HCT116 (cell line): ENCODE results near the gene MNX1. TPM values are rescaled to one million over a fixed set of nuclear protein-coding genes. Genes with fewer than 3 reads are reported as not detected.

Source experiments
- ATAC-seq: fragments of 200-7000 bp; cut with Tn5 transposase; 2 replicates; pipeline ENCODE4 v1.9.1; 2020; ENCODE audit warnings: mild to moderate bottlenecking, moderate library complexity
- BruUV-seq: library from RNA; stranded (reverse); fragments of 400-500 nt; replicated peaks from 2 replicates; lab custom pipeline; 2021; lab: Mats Ljungman, UMichigan
- CTCF ChIA-PET: fragments of 300-600 bp; sonication (Branson Sonifier 250); formaldehyde crosslinking; loops from one replicate; lab custom pipeline; 2021; ENCODE audit warnings: antibody characterized with exemption; lab: Charles Lee
- POLR2A ChIA-PET: fragments of 300-600, 350-600 bp; sonication (Branson Sonifier 250); formaldehyde crosslinking; loops from one replicate; lab custom pipeline; 2021; ENCODE audit warnings: antibody characterized with exemption; lab: Charles Lee
- RAD21 ChIA-PET, 2 experiments: fragments of 300-600 bp; sonication (Branson Sonifier 250); formaldehyde crosslinking; loops; one replicate each; lab custom pipeline; 2023; ENCODE audit warnings: low total read pairs in 2 of 2; ENCODE audit not compliant: uncharacterized antibody in 2 of 2, unreplicated experiment in 2 of 2, low non-redundant PET in 1 of 2; lab: Charles Lee
- DNase-seq: peaks from one replicate; pipeline ENCODE4 v3.0.0-alpha.2; 2010; ENCODE audit warnings: low read depth, low spot score
- H2AFZ ChIP-seq: fragments of 200-600 bp; shearing (Covaris generic), sonication (generic); 2 replicates; pipeline ENCODE4 v1.6.1; 2017; ENCODE audit warnings: low read depth, mixed run types, mixed read lengths, antibody characterized with exemption, low read length; ENCODE audit not compliant: poor library complexity, severe bottlenecking
- H3K27ac ChIP-seq: 2 replicates; pipeline ENCODE4 v1.5.1; 2012; ENCODE audit warnings: low read depth, low read length
- H3K27me3 ChIP-seq: fragments of 200-600 bp; sonication (generic); 2 replicates; pipeline ENCODE4 v1.6.1; 2016; ENCODE audit warnings: mixed run types, low read length, mixed read lengths; ENCODE audit not compliant: insufficient read depth
- H3K36me3 ChIP-seq, 2 experiments: fragments of 200-500 bp in 1 of 2; fragments of 200-600 bp in 1 of 2; sonication (Bioruptor generic) in 1 of 2; sonication (generic) in 1 of 2; 2 replicates each; pipeline versions ENCODE4 v1.5.1 to v1.6.1; 2014 to 2016; ENCODE audit warnings: low read length in 2 of 2, inconsistent platforms in 1 of 2, mixed read lengths in 1 of 2, mixed run types in 1 of 2; ENCODE audit not compliant: insufficient read depth in 2 of 2, control insufficient read depth in 1 of 2
- H3K4me1 ChIP-seq, 2 experiments: fragments of 200-600 bp in 1 of 2; sonication (generic) in 1 of 2; 2 replicates each; pipeline versions ENCODE4 v1.5.1 to v1.6.1; 2012 to 2017; ENCODE audit warnings: low read length in 2 of 2, inconsistent platforms in 1 of 2, mild to moderate bottlenecking in 1 of 2, mixed read lengths in 1 of 2, mixed run types in 1 of 2, moderate library complexity in 1 of 2; ENCODE audit not compliant: insufficient read depth in 2 of 2, control insufficient read depth in 1 of 2
- H3K4me2 ChIP-seq: fragments of 200-600 bp; sonication (generic); 2 replicates; pipeline ENCODE4 v1.6.1; 2017; ENCODE audit warnings: mixed run types, low read length, mixed read lengths
- H3K4me3 ChIP-seq, 2 experiments: fragments of 200-600 bp in 1 of 2; sonication (generic) in 1 of 2; replicated peaks in 1 of 2; 2 replicates each; pipeline ENCODE4 v1.5.1; 2011 to 2016; ENCODE audit warnings: low read length in 2 of 2, control low read depth in 1 of 2, low read depth in 1 of 2, mild to moderate bottlenecking in 1 of 2, mixed read lengths in 1 of 2, mixed run types in 1 of 2
- H3K79me2 ChIP-seq: fragments of 200-600 bp; sonication (generic); 2 replicates; pipeline ENCODE4 v1.6.1; 2017; ENCODE audit warnings: mild to moderate bottlenecking, mixed run types, low read length, moderate library complexity, mixed read lengths; ENCODE audit not compliant: insufficient read depth
- H3K9ac ChIP-seq: fragments of 200-600 bp; sonication (generic); 2 replicates; pipeline ENCODE4 v1.6.1; 2016; ENCODE audit warnings: low read length, mixed read lengths
- H3K9me2 ChIP-seq: fragments of 200-600 bp; sonication (generic), shearing (Covaris generic); 2 replicates; pipeline ENCODE4 v1.6.1; 2017; ENCODE audit warnings: mixed run types, mild to moderate bottlenecking, moderate library complexity; ENCODE audit not compliant: insufficient read depth
- H3K9me3 ChIP-seq, 2 experiments: fragments of 200-500 bp in 1 of 2; fragments of 200-600 bp in 1 of 2; sonication (Bioruptor generic) in 1 of 2; sonication (generic) in 1 of 2; 2 replicates each; pipeline ENCODE4 v1.6.1; 2014 to 2017; ENCODE audit warnings: low read length in 2 of 2, mixed read lengths in 2 of 2, inconsistent platforms in 1 of 2, low read depth in 1 of 2, mild to moderate bottlenecking in 1 of 2, mixed run types in 1 of 2, moderate library complexity in 1 of 2; ENCODE audit not compliant: control insufficient read depth in 1 of 2, insufficient read depth in 1 of 2
- H4K20me1 ChIP-seq: fragments of 200-600 bp; sonication (generic), shearing (Covaris generic); 2 replicates; pipeline ENCODE4 v1.6.1; 2017; ENCODE audit warnings: mixed run types, mild to moderate bottlenecking, moderate library complexity; ENCODE audit not compliant: insufficient read depth
- EGR1 ChIP-seq: IDR thresholded peaks from 2 replicates; pipeline ENCODE4 v1.6.1; 2012; ENCODE audit warnings: low read depth
- ELF1 ChIP-seq: IDR thresholded peaks from 2 replicates; pipeline ENCODE4 v1.6.1; 2012; ENCODE audit warnings: low read depth, borderline replicate concordance
- EZH2 ChIP-seq: fragments of 200-600 bp; sonication (generic); IDR thresholded peaks from 2 replicates; pipeline ENCODE4 v1.6.1; 2017; ENCODE audit warnings: antibody characterized with exemption, mixed run types
- EZH2phosphoT487 ChIP-seq: fragments of 200-600 bp; IDR thresholded peaks from 2 replicates; pipeline ENCODE4 v1.6.1; 2018; ENCODE audit warnings: antibody characterized with exemption, borderline replicate concordance
- FOSL1 ChIP-seq: IDR thresholded peaks from 2 replicates; pipeline ENCODE4 v1.6.1; 2012; ENCODE audit warnings: low read depth
- JUND ChIP-seq: IDR thresholded peaks from 2 replicates; pipeline ENCODE4 v1.6.1; 2012
- POLR2A ChIP-seq: IDR thresholded peaks from 2 replicates; pipeline ENCODE4 v1.7.0; 2011; ENCODE audit warnings: borderline replicate concordance; ENCODE audit not compliant: insufficient read depth, insufficient read length; ENCODE audit errors: extremely low read depth
- POLR2AphosphoS5 ChIP-seq: IDR thresholded peaks from 2 replicates; pipeline ENCODE4 v1.6.1; 2011; ENCODE audit warnings: mild to moderate bottlenecking, low read depth, low read length, moderate library complexity
- RAD21 ChIP-seq: IDR thresholded peaks from 2 replicates; pipeline ENCODE4 v1.6.1; 2012; ENCODE audit warnings: low read depth, mild to moderate bottlenecking
- TCF7L2 ChIP-seq: IDR thresholded peaks from 2 replicates; pipeline ENCODE4 v1.7.0; 2011; ENCODE audit warnings: borderline replicate concordance, inconsistent platforms; ENCODE audit not compliant: insufficient read depth, insufficient read length; ENCODE audit errors: extremely low read depth
- YY1 ChIP-seq: IDR thresholded peaks from 2 replicates; pipeline ENCODE4 v1.6.1; 2011; ENCODE audit warnings: low read length, low read depth, moderate library complexity, mild to moderate bottlenecking; ENCODE audit not compliant: insufficient replicate concordance; ENCODE audit errors: extremely low read depth
- ZNF274 ChIP-seq: fragments of 200-500 bp; sonication (Bioruptor generic); IDR thresholded peaks from 2 replicates; pipeline ENCODE4 v1.6.1; 2014; ENCODE audit warnings: mild to moderate bottlenecking, low read depth, low read length, inconsistent platforms
- intact Hi-C: fragments of 100-400 bp; cut with micrococcal nuclease; formaldehyde crosslinking; loops from 2 replicates; pipeline ENCODE4 v1.10.0; 2022
- total RNA-seq: library from RNA; stranded (reverse); gene quantifications from one replicate; pipeline ENCODE4 v1.2.1, GENCODE V29; 2021; ENCODE audit not compliant: unreplicated experiment
- TF ChIP-seq, protein P1 (sequence below): IDR thresholded peaks from 2 replicates; pipeline ENCODE4 v1.6.1; 2012
- TF ChIP-seq, protein P2 (sequence below), 3 experiments: fragments of 200-600 bp in 1 of 3; sonication (generic) in 1 of 3; IDR thresholded peaks in 2 of 3; conservative IDR thresholded peaks in 1 of 3; 2 replicates each; pipeline ENCODE4 v1.5.1; 2012 to 2017; ENCODE audit warnings: low read depth in 2 of 3, low read length in 2 of 3, antibody characterized with exemption in 1 of 3, borderline replicate concordance in 1 of 3, control low read depth in 1 of 3, mild to moderate bottlenecking in 1 of 3, mixed read lengths in 1 of 3, mixed run types in 1 of 3, moderate library complexity in 1 of 3; ENCODE audit not compliant: insufficient read depth in 1 of 3
- TF ChIP-seq, protein P3 (sequence below): IDR thresholded peaks from 2 replicates; pipeline ENCODE4 v1.6.1; 2011; ENCODE audit warnings: mild to moderate bottlenecking, low read length, moderate library complexity; ENCODE audit not compliant: insufficient replicate concordance; ENCODE audit errors: extremely low read depth

MNX1 gene
- total RNA-seq, 1 experiment from 2014 or later = 7.7 TPM

DNA sequence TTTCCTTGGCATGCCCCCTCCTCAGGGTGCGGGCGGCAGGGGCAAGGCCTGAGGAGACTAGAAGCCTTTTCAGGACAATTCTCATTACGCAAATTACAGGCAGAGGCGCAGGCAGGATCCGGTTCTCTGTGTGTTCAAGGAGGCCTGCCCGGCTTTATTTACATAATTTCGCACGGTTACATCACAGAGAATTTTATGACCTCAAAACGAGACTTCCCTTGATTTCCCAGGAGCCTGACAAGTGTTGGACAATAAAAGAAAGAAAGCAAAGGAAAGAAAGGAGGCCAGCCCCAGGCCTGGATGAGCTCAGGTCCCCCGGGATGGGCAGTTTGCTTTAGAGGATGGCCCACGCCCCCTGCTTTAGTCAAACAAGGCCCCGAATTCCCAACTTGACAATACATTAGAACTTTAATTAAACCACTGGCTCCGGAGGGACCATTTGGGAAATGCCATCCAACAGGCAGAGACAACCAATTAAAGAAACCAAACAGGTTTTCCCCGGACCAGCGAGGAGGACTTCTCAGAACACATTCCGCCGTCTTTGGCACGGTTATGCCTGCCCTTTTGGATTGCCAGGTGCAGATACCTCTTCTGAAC lies 2.9 kb downstream of the MNX1 start:
- DNase-seq = no peak
- H3K4me3 ChIP-seq = no peak overlapping the region
- H3K79me2 ChIP-seq = peaks cover 7% of the 10 kb centered on the region; the same call in 1 of the 2 replicates
- POLR2A ChIA-PET = no interaction called here
- H3K27me3 ChIP-seq = no peaks in the 10 kb centered on the region
- no peak overlapping the region for H3K4me2 ChIP-seq
- TF ChIP-seq ELF1 (no peak), YY1 (no peak), FOSL1 (no peak), EGR1 (no peak)
- TF ChIP-seq, protein P1, sequence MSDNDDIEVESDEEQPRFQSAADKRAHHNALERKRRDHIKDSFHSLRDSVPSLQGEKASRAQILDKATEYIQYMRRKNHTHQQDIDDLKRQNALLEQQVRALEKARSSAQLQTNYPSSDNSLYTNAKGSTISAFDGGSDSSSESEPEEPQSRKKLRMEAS = no peak
- H3K36me3 ChIP-seq = no peaks in the 10 kb centered on the region; a peak in 1 of 4 replicates
- no peak for ATAC-seq
- peaks cover 14 to 28% of the 10 kb centered on the region in 2 experiments for H3K4me1 ChIP-seq
- no peak overlapping the region for H3K27ac ChIP-seq
- H3K9ac ChIP-seq = no peak overlapping the region
- no peak overlapping the region for H2AFZ ChIP-seq
- CTCF ChIA-PET = no interaction called here
- RAD21 ChIA-PET = no interaction called here
- no peaks in the 10 kb centered on the region for H3K9me3 ChIP-seq
- BruUV-seq = no TSS peak
- H3K9me2 ChIP-seq = no peaks in the 10 kb centered on the region
- intact Hi-C loops = no loop called here
- no peaks in the 10 kb centered on the region for H4K20me1 ChIP-seq

DNA sequence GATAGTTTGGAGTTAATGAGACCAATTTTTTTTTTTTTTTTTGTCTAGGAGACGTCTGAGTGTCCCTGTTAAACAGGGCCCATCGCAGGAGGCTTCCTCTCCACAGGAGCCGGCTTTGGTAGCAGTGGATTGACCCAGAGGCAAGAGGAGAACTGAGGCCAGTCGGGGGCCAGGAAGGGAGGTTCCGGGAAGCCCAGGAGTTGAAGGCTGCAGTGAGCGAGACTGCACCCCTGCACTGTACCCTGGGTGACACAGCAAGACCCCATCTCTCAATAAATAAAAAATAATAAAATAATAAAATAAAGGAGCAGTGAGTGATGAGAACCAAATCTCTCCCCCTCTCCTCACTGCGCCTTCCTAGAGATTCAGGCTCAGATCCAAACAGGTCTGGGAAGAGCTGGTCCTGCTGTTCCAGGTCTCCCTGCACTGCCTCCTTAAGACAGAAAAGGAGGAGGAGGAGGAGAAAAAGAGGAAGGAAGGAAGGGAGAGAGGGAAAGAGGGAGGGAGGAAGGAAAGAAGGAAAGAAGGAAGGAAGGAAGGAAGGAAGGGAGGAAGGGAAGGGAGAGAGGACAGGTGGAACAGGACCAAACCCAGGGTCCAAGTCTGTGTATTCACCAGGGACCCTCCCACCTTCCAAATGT lies 3.5 kb downstream of the MNX1 start:
- H3K9me3 ChIP-seq = no peaks in the 10 kb centered on the region
- H2AFZ ChIP-seq = no peak overlapping the region
- DNase-seq (no peak), ATAC-seq (no peak)
- no peaks in the 10 kb centered on the region for H4K20me1 ChIP-seq
- no peak overlapping the region for H3K4me3 ChIP-seq
- ChIA-PET RAD21 (no interaction called here), POLR2A (no interaction called here), CTCF (no interaction called here)
- no peak overlapping the region for H3K9ac ChIP-seq
- intact Hi-C loops = no loop called here
- BruUV-seq = no TSS peak
- H3K36me3 ChIP-seq = no peaks in the 10 kb centered on the region; a peak in 1 of 4 replicates
- H3K27ac ChIP-seq = no peak overlapping the region
- no peaks in the 10 kb centered on the region for H3K9me2 ChIP-seq
- peaks cover 14 to 25% of the 10 kb centered on the region in 2 experiments for H3K4me1 ChIP-seq
- H3K4me2 ChIP-seq = no peak overlapping the region
- H3K79me2 ChIP-seq = peaks cover 7% of the 10 kb centered on the region; the same call in 1 of the 2 replicates
- H3K27me3 ChIP-seq = no peaks in the 10 kb centered on the region
- no peak for TF ChIP-seq POLR2A
- TF ChIP-seq JUND = no peak
- TF ChIP-seq EZH2 = no peak
- TF ChIP-seq TCF7L2 = no peak
- TF ChIP-seq, protein P2, sequence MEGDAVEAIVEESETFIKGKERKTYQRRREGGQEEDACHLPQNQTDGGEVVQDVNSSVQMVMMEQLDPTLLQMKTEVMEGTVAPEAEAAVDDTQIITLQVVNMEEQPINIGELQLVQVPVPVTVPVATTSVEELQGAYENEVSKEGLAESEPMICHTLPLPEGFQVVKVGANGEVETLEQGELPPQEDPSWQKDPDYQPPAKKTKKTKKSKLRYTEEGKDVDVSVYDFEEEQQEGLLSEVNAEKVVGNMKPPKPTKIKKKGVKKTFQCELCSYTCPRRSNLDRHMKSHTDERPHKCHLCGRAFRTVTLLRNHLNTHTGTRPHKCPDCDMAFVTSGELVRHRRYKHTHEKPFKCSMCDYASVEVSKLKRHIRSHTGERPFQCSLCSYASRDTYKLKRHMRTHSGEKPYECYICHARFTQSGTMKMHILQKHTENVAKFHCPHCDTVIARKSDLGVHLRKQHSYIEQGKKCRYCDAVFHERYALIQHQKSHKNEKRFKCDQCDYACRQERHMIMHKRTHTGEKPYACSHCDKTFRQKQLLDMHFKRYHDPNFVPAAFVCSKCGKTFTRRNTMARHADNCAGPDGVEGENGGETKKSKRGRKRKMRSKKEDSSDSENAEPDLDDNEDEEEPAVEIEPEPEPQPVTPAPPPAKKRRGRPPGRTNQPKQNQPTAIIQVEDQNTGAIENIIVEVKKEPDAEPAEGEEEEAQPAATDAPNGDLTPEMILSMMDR (IDR thresholded peaks at IDR 0.05 in 2 of 3, conservative IDR thresholded peaks at IDR 0.05 in 1 of 3; ENCODE audit: borderline replicate concordance in 1 of 3, insufficient read depth in 1 of 3, low read depth in 2 of 3, low read length in 2 of 3) = no peak
- no peak for TF ChIP-seq EZH2phosphoT487
- TF ChIP-seq ZNF274 = no peak
- TF ChIP-seq, protein P3, sequence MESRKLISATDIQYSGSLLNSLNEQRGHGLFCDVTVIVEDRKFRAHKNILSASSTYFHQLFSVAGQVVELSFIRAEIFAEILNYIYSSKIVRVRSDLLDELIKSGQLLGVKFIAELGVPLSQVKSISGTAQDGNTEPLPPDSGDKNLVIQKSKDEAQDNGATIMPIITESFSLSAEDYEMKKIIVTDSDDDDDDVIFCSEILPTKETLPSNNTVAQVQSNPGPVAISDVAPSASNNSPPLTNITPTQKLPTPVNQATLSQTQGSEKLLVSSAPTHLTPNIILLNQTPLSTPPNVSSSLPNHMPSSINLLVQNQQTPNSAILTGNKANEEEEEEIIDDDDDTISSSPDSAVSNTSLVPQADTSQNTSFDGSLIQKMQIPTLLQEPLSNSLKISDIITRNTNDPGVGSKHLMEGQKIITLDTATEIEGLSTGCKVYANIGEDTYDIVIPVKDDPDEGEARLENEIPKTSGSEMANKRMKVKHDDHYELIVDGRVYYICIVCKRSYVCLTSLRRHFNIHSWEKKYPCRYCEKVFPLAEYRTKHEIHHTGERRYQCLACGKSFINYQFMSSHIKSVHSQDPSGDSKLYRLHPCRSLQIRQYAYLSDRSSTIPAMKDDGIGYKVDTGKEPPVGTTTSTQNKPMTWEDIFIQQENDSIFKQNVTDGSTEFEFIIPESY = no peak
- TF ChIP-seq RAD21 = no peak
- TF ChIP-seq POLR2AphosphoS5 = no peak
- no peak for TF ChIP-seq ELF1
- TF ChIP-seq FOSL1 = no peak
- TF ChIP-seq EGR1 = no peak
